Neural cell (in vitro differentiated cells): ENCODE results near the gene ATF7IP2. TPM values are rescaled to one million over a fixed set of nuclear protein-coding genes. Genes with fewer than 3 reads are reported as not detected.
"Not testable (repeated sequence)": the region's sequence is repeated elsewhere in the genome, so short reads cannot be mapped to it uniquely, and the experiment has no call there.

Experiments
- H2AFZ ChIP-seq: fragments of 200-600, 300-800 bp; sonication (generic), shearing (Covaris generic); 2 replicates; pipeline ENCODE4 v1.6.0; 2014; ENCODE audit warnings: low read depth, mild to moderate bottlenecking, antibody characterized with exemption, low read length, moderate library complexity
- H3F3A ChIP-seq: fragments of 200-600 bp; shearing (Covaris generic); 2 replicates; pipeline ENCODE4 v1.6.1; 2016; ENCODE audit warnings: mild to moderate bottlenecking, moderate library complexity, mixed read lengths, antibody characterized with exemption, low read length; ENCODE audit not compliant: insufficient read depth, poor library complexity, severe bottlenecking
- H3K27ac ChIP-seq: fragments of 200-600, 300-800 bp; sonication (generic), shearing (Covaris generic); 2 replicates; pipeline ENCODE4 v1.5.1; 2014; ENCODE audit warnings: mild to moderate bottlenecking, low read length, moderate library complexity
- H3K27me3 ChIP-seq: fragments of 300-800, 200-600 bp; sonication (generic), shearing (Covaris generic); 2 replicates; pipeline ENCODE4 v1.6.0; 2014; ENCODE audit warnings: mild to moderate bottlenecking, low read depth, low read length, moderate library complexity; ENCODE audit not compliant: insufficient read depth
- H3K36me3 ChIP-seq: fragments of 300-800, 200-600 bp; sonication (generic), shearing (Covaris generic); 2 replicates; pipeline ENCODE4 v1.5.1; 2014; ENCODE audit warnings: mild to moderate bottlenecking, antibody characterized with exemption, low read length, moderate library complexity; ENCODE audit not compliant: insufficient read depth
- H3K4me2 ChIP-seq: fragments of 300-800, 200-600 bp; sonication (generic), shearing (Covaris generic); 2 replicates; pipeline ENCODE4 v1.6.0; 2014; ENCODE audit warnings: mild to moderate bottlenecking, low read length
- H3K4me3 ChIP-seq: fragments of 300-800, 200-600 bp; sonication (generic), shearing (Covaris generic); 2 replicates; pipeline ENCODE4 v1.5.1; 2014; ENCODE audit warnings: mild to moderate bottlenecking, low read length, moderate library complexity
- H3K79me2 ChIP-seq: fragments of 200-600 bp; shearing (Covaris generic); replicated peaks from 2 replicates; pipeline ENCODE4 v1.6.0; 2014; ENCODE audit warnings: mild to moderate bottlenecking, low read length, moderate library complexity; ENCODE audit not compliant: insufficient read depth
- H3K9ac ChIP-seq: fragments of 300-800, 200-600 bp; sonication (generic), shearing (Covaris generic); 2 replicates; pipeline ENCODE4 v1.6.1; 2016; ENCODE audit warnings: mild to moderate bottlenecking, low read length, mixed read lengths
- H3K9me2 ChIP-seq: fragments of 200-600 bp; shearing (Covaris generic); 2 replicates; pipeline ENCODE4 v1.6.1; 2016; ENCODE audit warnings: mild to moderate bottlenecking, low read length, mixed read lengths; ENCODE audit not compliant: insufficient read depth
- H3K9me3 ChIP-seq: fragments of 200-600, 300-800 bp; sonication (generic), shearing (Covaris generic); 2 replicates; pipeline ENCODE4 v1.6.1; 2016; ENCODE audit warnings: mild to moderate bottlenecking, mixed run types, low read length, moderate library complexity, mixed read lengths
- H4K20me1 ChIP-seq: fragments of 200-600 bp; shearing (Covaris generic); 2 replicates; pipeline ENCODE4 v1.6.1; 2016; ENCODE audit warnings: mild to moderate bottlenecking, mixed run types; ENCODE audit not compliant: insufficient read depth
- EP300 ChIP-seq: fragments of 450-650 bp; conservative IDR thresholded peaks from 2 replicates; pipeline ENCODE4 v1.6.1; 2014; ENCODE audit warnings: antibody characterized with exemption, mild to moderate bottlenecking, moderate library complexity; ENCODE audit not compliant: poor library complexity, severe bottlenecking
- EZH2 ChIP-seq: fragments of 200-600, 300-800 bp; shearing (Covaris generic), sonication (generic); IDR thresholded peaks from 2 replicates; pipeline ENCODE4 v1.6.1; 2014; ENCODE audit warnings: antibody characterized with exemption, low read length, borderline replicate concordance, mild to moderate bottlenecking; ENCODE audit not compliant: insufficient read depth, poor library complexity, severe bottlenecking
- MXI1 ChIP-seq: fragments of 450-650 bp; conservative IDR thresholded peaks from 2 replicates; pipeline ENCODE4 v1.6.1; 2014; ENCODE audit warnings: antibody characterized with exemption, mild to moderate bottlenecking; ENCODE audit not compliant: poor library complexity, severe bottlenecking
- POLR2AphosphoS5 ChIP-seq: IDR thresholded peaks from 2 replicates; pipeline ENCODE4 v1.6.1; 2012
- RAD21 ChIP-seq: fragments of 450-650 bp; conservative IDR thresholded peaks from 2 replicates; pipeline ENCODE4 v1.6.1; 2014; ENCODE audit warnings: antibody characterized with exemption, mild to moderate bottlenecking, moderate library complexity
- SMC3 ChIP-seq: fragments of 450-650 bp; conservative IDR thresholded peaks from 2 replicates; pipeline ENCODE4 v1.6.1; 2014; ENCODE audit warnings: antibody characterized with exemption, mild to moderate bottlenecking, moderate library complexity; ENCODE audit not compliant: poor library complexity
- TAF1 ChIP-seq: IDR thresholded peaks from 2 replicates; pipeline ENCODE4 v1.6.1; 2012; ENCODE audit warnings: low read depth
- polyA plus RNA-seq: library from polyadenylated mRNA; depleted of rRNA; stranded (reverse); fragments of >200 nt; gene quantifications from 2 replicates; pipeline ENCODE4 v1.2.3, GENCODE V29; 2014
- TF ChIP-seq, protein P1 (sequence below): fragments of 450-650 bp; IDR thresholded peaks from 2 replicates; pipeline ENCODE4 v1.5.1; 2014; ENCODE audit warnings: antibody characterized with exemption, mild to moderate bottlenecking, moderate library complexity; ENCODE audit not compliant: poor library complexity, severe bottlenecking
- TF ChIP-seq, protein P2 (sequence below): IDR thresholded peaks from 2 replicates; pipeline ENCODE4 v1.6.1; 2012; ENCODE audit warnings: borderline replicate concordance

Gene ATF7IP2
- polyA plus RNA-seq, 1 donor from 2014 or later = 20.9 TPM

DNA sequence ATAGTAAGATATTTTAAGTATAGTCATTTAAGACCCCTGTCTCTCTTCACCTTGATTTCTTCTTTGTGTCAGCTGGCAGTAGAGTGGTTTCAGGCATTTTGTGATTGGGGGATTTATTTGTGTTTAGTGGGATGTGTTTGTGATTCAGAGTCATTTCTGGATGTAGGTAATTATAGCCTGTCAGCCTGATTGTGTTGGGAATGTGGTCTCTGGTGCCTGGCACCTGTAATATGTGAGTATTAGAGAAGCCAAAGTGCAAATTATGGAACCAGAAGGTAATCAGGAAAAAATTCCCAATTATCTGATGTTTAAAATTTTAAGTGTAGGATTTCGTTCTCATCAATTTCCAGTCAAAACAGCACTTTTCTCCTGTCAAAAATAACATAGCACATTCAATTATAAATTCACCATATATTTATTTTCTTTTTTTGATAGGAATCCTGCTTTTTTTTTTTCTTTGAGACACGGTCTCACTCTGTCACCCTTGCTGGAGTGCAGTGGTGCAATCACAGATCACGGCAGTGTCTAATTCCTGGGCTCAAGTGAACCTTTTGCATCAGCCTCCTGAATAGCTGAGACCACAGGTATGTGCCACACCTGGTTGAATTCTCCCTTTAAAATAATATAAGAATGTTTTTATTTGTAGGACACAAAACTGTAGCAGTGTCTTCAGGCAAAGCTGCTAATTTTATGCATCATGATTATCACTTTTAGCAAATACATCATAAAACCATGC lies 42.7 kb downstream of the ATF7IP2 start:
- TF ChIP-seq TAF1 (no peak), POLR2AphosphoS5 (peak; percentile 63)
- H2AFZ ChIP-seq = no peak overlapping the region
- no peaks in the 10 kb centered on the region for H3K36me3 ChIP-seq

DNA sequence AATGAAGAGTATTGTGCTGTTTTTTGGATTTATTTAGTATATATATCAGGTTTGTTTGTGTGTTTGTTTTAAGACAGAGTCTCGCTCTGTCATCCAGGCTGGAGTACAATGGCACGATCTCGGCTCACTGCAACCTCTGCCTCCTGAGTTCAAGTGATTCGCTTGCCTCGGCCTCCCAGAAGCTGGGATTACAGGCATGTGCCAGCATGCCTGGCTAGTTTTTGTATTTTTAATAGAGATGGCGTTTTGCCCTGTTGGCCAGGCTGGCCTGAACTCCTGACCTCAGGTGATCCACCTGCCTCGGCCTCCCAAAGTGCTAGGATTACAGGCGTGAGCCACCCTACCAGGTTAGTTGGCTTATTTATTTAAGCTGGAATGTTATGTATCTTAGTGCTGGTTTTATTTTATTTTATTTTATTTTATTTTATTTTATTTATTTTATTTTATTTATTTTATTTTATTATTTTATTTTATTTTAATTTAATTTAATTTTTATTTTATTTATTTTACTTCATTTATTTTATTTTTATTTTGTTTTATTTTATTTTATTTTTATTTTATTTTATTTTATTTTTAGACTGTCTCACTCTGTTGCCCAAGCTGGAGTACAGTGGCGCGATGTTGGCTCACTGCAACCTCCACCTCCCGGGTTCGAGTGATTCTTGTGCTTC lies 43.6 kb downstream of the ATF7IP2 start:
- H3K27me3 ChIP-seq, H3F3A ChIP-seq, H3K36me3 ChIP-seq, H3K27ac ChIP-seq, H2AFZ ChIP-seq, H3K4me2 ChIP-seq, H3K9ac ChIP-seq, H3K9me2 ChIP-seq, H3K79me2 ChIP-seq, H4K20me1 ChIP-seq, H3K4me3 ChIP-seq, H3K9me3 ChIP-seq: not testable (repeated sequence)

More for the DNA sequence above, 42.7 kb downstream of the ATF7IP2 start:
- Histone ChIP-seq H3K4me3 (no peak overlapping the region), H3K27ac (no peak overlapping the region), H3K4me2 (no peak overlapping the region), H3F3A (no peaks in the 10 kb centered on the region), H3K9ac (no peak overlapping the region), H3K79me2 (no peaks in the 10 kb centered on the region), H4K20me1 (no peaks in the 10 kb centered on the region), H3K27me3 (no peaks in the 10 kb centered on the region), H3K9me2 (no peaks in the 10 kb centered on the region), H3K9me3 (no peaks in the 10 kb centered on the region)

DNA sequence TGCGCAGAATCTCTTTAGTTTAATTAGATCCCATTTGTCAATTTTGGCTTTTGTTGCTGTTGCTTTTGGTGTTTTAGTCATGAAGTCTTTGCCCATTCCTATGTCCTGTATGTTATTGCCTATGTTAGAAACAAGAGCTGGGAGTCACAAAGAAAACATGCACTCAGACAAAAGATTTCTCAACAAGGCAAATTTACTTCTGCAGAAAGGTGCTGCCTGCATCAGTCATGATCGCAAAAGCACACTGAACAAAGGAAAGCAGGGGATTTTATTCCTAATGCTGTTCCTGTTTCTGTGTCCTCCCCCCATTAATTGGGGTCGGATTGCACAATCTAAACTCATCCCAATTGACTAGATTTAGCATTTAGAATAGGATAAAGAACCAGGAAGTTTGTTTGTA lies 55.9 kb downstream of the ATF7IP2 start:
- H3K9me3 ChIP-seq = no peaks in the 10 kb centered on the region
- H2AFZ ChIP-seq = no peak overlapping the region
- H4K20me1 ChIP-seq = no peaks in the 10 kb centered on the region
- H3F3A ChIP-seq = no peaks in the 10 kb centered on the region
- H3K79me2 ChIP-seq = no peaks in the 10 kb centered on the region
- TF ChIP-seq SMC3 = no peak
- TF ChIP-seq, protein P1, sequence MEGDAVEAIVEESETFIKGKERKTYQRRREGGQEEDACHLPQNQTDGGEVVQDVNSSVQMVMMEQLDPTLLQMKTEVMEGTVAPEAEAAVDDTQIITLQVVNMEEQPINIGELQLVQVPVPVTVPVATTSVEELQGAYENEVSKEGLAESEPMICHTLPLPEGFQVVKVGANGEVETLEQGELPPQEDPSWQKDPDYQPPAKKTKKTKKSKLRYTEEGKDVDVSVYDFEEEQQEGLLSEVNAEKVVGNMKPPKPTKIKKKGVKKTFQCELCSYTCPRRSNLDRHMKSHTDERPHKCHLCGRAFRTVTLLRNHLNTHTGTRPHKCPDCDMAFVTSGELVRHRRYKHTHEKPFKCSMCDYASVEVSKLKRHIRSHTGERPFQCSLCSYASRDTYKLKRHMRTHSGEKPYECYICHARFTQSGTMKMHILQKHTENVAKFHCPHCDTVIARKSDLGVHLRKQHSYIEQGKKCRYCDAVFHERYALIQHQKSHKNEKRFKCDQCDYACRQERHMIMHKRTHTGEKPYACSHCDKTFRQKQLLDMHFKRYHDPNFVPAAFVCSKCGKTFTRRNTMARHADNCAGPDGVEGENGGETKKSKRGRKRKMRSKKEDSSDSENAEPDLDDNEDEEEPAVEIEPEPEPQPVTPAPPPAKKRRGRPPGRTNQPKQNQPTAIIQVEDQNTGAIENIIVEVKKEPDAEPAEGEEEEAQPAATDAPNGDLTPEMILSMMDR = no peak
- TF ChIP-seq EZH2 = no peak
- no peak overlapping the region for H3K4me2 ChIP-seq
- no peaks in the 10 kb centered on the region for H3K27me3 ChIP-seq
- no peaks in the 10 kb centered on the region for H3K9me2 ChIP-seq
- no peak overlapping the region for H3K9ac ChIP-seq
- no peaks in the 10 kb centered on the region for H3K36me3 ChIP-seq
- no peak overlapping the region for H3K27ac ChIP-seq
- H3K4me3 ChIP-seq = no peak overlapping the region

DNA sequence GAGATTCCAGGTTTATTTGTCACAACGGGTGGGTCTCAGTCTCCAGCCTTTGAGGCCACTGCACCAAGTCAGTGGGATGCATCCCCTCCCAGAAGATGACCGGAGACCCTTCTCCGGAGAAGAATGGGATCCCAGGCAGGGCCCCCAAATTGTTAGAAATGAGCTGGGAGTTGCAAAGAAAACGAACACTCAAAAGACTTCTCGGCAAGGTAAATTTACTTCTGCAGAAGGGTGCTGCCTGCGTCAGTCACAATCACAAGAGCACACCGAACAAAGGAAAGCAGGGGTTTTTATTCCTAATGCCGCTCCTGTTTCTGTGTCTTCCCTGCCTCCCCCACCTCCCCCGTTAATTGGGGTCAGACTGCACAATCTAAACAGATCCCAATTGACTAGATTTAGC lies 61.4 kb downstream of the ATF7IP2 start:
- no peaks in the 10 kb centered on the region for H3F3A ChIP-seq
- no peak overlapping the region for H2AFZ ChIP-seq
- H3K9me2 ChIP-seq = no peaks in the 10 kb centered on the region
- no peak overlapping the region for H3K4me3 ChIP-seq
- no peaks in the 10 kb centered on the region for H3K9me3 ChIP-seq
- H3K4me2 ChIP-seq = no peak overlapping the region
- H3K36me3 ChIP-seq = no peaks in the 10 kb centered on the region
- TF ChIP-seq EP300 (no peak), POLR2AphosphoS5 (no peak), SMC3 (no peak), MXI1 (no peak), EZH2 (no peak), RAD21 (no peak), TAF1 (no peak)
- TF ChIP-seq, protein P2, sequence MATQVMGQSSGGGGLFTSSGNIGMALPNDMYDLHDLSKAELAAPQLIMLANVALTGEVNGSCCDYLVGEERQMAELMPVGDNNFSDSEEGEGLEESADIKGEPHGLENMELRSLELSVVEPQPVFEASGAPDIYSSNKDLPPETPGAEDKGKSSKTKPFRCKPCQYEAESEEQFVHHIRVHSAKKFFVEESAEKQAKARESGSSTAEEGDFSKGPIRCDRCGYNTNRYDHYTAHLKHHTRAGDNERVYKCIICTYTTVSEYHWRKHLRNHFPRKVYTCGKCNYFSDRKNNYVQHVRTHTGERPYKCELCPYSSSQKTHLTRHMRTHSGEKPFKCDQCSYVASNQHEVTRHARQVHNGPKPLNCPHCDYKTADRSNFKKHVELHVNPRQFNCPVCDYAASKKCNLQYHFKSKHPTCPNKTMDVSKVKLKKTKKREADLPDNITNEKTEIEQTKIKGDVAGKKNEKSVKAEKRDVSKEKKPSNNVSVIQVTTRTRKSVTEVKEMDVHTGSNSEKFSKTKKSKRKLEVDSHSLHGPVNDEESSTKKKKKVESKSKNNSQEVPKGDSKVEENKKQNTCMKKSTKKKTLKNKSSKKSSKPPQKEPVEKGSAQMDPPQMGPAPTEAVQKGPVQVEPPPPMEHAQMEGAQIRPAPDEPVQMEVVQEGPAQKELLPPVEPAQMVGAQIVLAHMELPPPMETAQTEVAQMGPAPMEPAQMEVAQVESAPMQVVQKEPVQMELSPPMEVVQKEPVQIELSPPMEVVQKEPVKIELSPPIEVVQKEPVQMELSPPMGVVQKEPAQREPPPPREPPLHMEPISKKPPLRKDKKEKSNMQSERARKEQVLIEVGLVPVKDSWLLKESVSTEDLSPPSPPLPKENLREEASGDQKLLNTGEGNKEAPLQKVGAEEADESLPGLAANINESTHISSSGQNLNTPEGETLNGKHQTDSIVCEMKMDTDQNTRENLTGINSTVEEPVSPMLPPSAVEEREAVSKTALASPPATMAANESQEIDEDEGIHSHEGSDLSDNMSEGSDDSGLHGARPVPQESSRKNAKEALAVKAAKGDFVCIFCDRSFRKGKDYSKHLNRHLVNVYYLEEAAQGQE = no peak
- TF ChIP-seq, protein P1 = no peak
- H3K9ac ChIP-seq = no peak overlapping the region
- H3K79me2 ChIP-seq = no peaks in the 10 kb centered on the region
- no peaks in the 10 kb centered on the region for H4K20me1 ChIP-seq
- H3K27me3 ChIP-seq = no peaks in the 10 kb centered on the region
- H3K27ac ChIP-seq = no peak overlapping the region
